GM18502 (cell line): ENCODE data around the gene WARS2.

Experiments
- ATAC-seq: cut with Tn5 transposase; IDR thresholded peaks from one replicate; pipeline ENCODE4 v1.9.1; 2021; ENCODE audit warnings: mild to moderate bottlenecking; ENCODE audit not compliant: unreplicated experiment, poor library complexity

The WARS2 gene

DNA sequence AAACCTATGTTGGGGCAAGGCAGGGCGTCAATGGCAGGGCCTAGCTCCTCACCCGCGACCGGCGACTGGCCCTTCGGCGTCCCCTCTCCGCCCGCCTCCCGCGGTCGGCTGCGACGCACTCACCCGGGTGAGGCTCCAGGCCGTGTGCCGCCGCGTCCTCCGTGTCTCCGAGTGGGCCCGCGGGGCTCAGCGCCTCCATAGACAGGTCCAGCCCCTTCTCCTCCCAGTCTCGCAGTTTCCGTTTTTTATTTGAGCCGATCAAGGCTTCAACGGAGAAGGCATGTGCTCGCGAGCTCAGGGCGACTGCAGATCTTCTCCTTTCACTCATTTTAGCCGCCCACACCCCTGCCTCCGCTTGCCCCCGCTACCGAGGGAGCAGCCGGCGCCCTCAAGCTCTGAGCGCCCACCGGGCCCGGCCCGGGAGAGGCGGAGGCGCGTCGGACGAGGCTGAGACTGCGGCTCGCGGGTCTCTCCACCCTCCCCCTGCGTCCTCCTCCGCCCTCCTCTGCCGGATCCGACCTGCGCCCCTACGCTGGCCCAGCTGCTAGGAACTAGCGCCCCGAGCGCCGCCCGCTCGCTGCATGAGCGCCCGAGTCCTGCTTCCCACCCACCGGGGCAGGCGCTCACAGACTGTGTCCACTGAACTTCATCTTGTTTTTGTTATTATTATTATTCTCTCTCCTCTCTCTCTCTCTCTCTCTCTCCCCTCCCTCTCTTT lies 152.8 kb downstream of the WARS2 start:
- ATAC-seq = no peak

DNA sequence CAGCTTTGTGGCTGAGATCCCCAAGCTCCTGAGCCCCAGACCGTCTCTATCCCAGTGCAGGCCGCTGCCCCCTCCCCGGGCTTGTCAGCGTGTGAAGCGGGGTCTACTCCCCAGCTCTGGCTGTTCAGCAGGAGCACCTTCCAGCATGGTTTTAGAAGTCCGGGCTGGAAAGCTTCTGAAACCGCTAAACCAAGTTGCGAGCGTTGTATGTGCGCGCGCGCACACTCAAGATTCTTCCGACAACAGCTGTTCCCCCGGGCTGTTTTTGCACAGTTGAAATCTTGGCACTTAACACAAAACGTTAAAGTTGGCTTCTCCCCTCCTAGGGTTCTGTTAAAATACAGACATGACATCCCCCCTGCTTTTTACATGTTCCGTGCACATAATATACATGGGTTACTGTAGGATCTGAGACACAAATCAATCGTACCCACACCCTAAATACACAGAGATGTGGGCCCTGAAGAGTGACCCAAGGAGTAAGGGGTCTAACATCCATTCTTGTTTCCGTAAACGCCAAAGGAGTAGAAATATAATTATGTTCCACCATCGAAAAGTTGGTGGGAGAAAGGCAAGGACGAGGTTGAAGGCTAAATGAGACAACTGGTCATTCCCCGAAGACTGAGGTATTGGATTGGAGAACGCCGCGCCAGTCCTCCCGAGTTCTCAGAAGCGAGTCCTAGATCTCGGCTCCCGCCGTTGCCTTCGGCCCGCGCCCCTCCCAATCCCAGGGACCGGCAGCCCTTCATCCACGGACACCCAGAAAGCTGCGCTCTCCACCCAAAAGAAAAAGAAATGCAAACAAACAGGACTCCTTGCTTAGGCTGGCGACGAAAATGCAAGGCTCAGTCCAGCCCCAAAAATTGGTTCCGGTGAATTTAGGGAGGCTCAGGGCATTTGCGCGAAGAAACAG lies 153.6 kb downstream of the WARS2 start:
- no peak for ATAC-seq

DNA sequence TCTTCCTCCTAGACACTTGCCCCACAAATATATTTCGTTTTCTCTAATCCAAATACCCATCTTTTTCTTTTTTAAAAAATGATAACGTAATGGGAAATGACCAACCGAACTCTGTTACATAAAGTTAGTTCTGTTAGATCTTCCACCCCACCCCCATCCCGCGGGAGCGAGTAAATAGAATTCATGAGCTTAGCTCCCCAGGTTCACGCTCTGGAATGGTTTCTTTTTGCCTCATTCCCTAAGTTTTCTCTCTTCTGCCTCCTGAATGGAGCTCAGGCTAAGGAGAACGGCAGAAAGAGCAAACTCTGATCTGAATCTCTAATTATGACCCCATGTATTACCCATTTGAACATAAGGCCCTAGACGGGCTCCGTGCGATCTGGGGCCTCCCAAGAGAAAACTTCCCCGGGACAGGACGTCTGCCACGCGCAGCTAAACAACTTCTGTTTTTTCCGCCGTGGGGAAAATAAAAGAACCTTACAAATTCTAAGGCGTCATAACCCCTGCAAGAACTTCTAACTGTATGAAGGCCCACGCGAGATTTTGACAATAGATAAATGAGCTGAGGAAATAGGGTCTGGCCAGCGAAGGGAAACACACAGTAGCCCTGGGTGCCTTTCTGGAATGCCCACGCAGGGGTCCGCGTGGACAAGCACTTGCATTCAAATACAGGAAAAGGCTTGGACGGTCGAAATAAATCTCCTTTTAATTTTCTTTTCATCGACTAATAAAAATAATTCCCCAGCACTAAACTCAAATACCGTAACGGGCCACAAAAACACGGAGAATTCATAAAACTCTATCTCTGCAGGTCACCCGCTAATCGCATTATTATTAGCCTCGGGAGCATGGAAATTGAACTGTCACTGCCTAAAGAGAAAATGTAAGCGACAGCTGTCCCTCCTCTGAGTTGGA lies 154.6 kb downstream of the WARS2 start:
- no peak for ATAC-seq

DNA sequence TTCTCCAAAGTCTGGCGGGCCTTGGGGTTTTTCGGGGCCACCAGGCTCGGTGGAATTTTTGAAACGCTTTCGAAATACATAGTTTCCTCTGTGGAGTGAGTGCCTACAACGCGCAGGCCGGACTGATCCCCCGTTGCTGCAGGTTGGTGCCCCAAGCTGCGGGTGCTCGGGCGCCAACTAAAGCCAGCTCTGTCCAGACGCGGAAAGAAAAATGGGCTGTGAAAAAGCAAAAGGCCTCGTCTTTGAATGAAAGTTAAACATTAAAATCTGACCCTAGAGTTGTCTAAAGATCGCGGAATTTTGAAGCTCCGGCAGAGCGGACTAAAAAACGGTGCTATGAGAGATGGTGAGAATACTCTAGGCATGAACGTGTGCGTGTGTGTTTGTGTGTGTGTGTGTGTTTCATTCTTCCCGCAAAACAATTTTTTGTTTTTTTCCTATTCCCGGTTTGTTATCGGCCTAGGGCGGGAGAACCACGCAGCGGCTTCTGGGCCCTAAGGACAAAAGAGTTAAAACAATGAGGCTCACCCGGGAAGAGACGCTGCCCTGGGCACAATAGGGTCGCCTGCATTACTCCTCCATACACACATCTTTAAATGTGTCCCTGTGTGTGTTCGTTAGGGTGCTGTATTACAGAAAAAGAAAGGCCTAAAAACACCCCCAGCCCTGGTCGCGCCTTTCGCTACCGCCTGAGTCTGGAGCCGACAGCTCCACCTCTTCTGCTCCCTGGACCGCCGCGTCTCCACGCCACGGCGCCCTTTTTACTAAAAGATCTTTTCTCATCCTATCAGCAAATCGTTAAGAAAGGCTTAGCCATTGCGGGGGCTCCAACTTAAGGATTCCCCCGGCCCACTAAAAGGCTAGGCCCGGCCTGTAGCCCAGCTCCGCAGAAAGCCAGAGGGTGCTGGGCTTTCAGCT lies 155.5 kb downstream of the WARS2 start:
- ATAC-seq = no peak

DNA sequence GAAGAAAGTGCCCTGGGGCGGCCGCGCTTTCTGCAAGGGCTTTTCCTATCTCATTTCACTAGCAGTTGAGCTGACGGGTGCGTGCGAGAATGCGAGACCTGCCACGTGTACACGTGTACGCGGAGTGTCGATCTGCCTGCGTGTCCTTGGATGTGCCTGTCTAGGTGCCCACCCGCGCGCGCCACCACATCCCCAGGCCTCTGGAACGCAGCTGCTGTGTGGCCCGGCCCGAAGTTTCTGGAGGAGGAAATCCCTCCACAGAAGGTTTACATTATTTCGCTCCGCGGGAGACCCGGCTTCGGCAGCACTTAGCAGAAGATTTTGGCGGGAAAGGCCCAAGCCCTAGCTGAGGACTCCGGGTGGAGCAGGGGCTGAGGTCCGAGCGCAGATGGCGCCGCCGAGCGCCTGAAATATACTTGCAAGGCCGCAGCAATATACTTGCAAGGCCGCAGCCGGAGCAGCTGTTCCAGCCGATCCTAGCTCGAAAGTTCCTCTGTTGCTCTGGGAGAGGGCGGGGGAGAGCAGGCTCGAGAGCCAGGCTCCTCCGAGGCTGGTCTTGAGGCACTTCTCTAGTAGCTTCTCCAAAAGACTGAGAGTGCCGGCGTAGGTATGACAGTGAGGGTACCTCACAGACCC lies 156.2 kb downstream of the WARS2 start:
- no peak for ATAC-seq

DNA sequence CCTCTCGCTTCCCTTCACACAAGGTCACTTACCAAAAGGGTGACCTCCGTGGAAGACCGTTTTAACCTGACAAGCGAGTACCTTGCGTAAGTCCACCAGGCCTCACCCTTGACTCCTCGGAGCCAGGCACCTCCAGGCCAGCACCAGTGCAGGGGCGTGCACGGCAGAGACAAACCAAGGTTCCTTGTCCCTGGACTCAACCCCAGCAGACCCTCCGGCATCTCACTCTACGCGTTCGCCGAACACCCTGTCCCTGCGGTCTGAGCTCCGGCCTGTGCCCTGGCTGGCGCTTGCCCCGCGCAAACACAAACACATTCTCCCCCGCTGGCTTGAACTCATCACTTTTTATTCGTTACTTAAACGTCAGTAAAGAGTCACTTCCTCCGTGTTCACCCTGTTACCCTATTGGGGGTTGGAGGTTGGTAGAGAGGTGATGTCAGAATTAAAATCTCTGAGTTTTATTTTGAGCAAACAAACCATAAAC lies 156.9 kb downstream of the WARS2 start:
- ATAC-seq = no peak

DNA sequence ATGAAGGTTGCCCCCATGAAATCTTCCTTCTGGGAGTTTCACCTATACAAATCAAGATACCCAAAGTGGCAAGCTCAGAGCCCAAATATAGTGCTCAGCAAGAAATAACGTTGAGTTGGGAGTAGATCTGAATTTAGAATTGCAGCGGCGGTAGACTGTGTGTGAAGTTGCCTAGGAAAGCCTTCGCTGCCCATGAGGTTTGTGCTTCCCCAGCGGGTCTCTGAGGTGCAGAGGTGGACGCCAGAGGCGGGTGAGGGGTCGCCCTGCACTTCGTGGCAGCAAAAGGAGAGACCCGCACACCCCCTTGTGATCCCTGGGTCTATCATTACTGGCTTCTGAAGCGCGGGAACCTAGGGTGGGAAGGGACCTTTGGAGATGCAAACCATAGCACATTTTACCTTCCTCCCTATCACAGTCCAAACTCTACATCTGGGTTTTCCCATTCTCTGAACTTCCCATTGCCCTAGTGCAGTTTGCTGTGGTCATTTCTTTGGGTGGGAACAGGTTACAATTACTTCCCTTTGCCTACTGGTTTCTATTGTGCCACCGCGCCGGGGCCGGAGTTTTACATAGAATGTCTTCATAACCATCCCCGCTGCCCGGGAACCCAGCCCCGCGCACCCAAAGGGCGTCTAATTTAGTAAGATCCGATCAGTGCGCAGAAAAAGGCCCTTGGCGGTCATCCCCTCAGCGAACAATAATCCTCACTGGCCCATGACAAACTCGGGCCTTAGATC lies 157.5 kb downstream of the WARS2 start:
- no peak for ATAC-seq

DNA sequence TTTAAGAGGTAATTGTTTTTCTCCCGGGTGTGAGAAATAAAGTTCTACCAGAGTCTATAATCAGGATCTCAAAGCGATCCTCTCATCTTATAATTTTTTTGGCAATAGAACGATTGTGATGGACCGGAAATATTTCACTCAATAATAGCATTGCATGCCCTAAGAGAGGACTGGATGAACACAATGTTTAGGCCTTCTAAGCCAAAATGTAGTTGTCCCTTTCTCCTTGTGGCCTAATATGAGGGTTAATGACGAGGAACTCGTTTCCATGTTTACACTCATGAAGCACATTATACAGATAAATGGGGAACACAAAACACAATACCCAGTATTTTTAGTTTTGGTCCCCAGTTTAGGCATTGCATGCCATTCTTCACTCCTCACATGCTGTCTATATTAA lies 158.2 kb downstream of the WARS2 start:
- ATAC-seq = no peak

DNA sequence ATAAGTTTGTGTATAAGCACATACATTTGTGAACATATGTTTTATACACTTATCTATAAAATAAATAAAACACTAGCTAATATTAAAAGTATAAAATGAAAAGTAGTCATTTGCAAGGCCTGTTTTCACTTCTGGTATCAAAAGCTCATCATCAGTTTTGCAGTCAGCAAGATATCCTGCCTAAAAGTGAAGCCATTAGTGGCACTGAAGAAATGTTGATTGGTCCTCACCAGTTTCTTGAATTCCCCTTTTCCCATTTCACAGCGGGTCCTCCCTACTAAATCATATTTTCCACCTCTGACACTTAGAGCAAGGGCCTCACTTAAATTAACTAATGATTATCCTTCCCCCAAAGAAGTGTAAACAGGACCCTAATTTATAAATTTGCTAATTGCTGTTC lies 159.0 kb downstream of the WARS2 start:
- ATAC-seq = no peak
